Stimulated activated CD4-positive, alpha-beta T cell treated with anti-CD3 and anti-CD28 coated beads, Interleukin-15, amount 100 ng/mL, for 48 hours (primary cell): ENCODE data around the gene ULK4.
"Not testable (repeated sequence)": the region's sequence is repeated elsewhere in the genome, so short reads cannot be mapped to it uniquely, and the experiment has no call there.

Experiments used
- DNase-seq, 2 donors: peaks; one replicate each; pipeline ENCODE4 v3.0.0-alpha.2; 2020; ENCODE audit warnings: low read depth in 2 of 2

Gene ULK4

DNA sequence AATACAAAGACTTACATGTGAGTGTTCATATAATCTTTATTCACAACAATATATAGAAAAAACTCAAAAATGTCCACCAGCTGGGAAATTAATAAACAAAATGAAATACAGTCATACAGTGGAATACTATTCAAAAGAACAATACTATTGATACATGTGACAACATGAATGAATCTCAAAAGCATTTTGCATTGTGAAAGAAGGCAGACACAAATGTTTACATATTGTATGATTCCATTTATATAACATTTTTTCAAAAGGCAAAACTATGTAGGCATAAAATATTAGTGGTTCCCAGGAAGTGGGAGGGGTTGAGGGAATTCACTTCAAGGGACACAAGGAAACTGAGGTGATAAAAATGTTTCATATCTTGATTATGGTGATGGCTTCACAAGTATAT is 459.4 kb downstream of the ULK4 start:
- DNase-seq: no peak

DNA sequence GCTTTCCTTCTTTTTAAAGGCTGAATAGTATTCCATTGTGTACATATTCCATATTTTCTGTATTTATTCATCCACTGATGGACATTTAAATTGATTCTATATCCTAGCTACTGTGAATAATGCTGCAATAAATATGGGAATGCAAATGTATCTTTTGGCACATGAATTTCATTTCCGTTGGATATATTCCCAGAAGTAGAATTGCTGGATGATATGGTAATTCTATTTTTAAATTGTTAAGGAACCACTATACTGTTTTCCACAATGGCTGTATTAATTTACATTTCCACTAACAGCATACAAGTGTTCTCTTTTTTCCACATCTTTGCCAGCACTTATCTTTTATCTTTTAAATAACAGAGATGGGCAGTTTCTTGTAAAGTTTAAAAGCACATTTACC is 459.9 kb downstream of the ULK4 start:
- DNase-seq: no peak

DNA sequence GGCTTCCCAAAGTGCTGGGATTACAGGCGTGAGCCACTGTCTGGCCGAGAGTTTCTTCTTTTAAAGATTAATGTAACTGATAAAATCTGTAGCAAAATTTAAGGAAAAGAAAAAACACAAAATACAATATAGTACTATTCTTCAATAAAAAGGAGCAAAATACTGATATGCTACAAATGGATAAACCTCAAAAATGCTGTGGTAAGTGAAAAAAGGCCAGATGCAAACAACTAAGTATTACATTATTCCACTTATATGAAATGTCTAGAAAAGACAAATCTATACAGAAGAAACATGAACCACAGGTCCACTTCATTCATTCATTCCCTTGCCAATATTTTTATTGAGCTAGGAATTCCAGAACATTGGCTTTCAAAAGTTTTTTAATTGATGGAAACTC is 463.1 kb downstream of the ULK4 start:
- no peak for DNase-seq

DNA sequence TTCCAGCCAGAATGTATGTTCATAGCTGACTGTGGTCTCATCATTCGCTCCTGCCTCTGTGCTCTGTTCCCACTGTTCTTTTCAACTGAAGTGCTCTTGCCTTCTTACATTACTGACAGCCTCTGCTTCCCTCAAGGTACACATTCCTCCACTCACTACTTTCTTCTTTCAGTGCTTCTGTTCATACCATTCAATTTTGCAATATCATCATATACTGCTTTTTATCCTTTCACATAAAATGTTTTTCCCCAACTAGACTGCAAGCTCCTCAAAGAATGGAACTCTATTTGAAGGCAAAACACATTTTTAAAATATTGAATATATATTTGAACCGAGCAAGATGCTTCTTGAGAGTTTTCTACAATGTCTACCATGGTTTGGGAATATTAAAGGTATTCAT is 471.5 kb downstream of the ULK4 start:
- DNase-seq: no peak

DNA sequence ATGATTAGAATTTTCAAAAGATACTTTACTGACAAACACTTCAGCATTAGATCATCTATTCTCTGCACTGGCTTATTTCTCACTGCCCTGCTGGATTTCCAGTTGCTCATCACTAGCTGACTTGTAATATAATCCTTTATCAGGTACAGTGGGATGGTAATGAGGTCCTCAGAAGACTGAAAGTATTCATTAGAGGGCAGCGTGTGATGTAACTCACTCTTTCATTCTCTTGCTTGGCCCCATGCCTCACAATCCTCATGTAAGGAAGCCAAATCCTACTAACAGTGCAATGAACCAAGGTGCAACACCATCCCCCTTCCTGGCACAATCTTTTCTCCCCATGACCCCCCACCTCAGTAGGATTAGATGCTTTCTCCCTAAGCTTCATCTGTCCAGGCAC is 472.7 kb downstream of the ULK4 start:
- DNase-seq: no peak

DNA sequence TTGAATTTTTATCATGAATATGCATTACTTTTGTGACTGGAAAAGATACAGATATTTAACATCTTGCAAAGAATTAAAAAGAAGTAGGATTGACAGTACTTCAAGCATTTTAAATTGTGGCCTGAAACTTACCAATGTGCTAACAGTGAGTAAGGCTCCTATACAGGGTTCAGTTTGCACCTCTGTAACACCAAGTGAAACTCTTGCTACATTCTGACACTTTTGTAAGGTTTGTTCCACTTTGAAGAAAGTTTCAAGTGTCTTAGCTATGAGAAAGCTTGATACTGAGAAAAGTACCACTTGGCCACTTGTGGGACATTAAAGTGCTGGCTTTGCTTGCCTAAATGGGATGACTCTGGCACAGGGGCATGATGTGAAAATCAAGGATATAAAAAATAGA is 473.4 kb downstream of the ULK4 start:
- DNase-seq: no peak

DNA sequence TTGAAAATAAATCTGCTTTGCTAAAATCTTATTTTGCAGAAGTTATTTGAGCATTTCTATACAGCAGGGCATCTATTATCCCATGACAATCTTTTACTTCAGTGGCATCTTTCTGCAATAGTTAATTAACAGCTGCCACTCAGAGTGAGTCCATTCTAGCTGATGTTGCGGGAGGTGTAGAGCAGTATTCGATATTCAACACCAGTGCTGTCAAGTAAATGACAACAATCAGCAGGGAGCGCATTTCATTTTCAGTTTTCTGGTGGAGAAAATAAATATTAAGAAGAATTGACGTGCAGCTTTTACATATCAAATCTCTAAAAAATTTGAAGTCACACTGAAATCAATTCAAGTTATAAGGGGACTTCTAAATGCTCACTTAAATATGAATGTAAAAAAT is 476.4 kb downstream of the ULK4 start:
- DNase-seq: no peak

DNA sequence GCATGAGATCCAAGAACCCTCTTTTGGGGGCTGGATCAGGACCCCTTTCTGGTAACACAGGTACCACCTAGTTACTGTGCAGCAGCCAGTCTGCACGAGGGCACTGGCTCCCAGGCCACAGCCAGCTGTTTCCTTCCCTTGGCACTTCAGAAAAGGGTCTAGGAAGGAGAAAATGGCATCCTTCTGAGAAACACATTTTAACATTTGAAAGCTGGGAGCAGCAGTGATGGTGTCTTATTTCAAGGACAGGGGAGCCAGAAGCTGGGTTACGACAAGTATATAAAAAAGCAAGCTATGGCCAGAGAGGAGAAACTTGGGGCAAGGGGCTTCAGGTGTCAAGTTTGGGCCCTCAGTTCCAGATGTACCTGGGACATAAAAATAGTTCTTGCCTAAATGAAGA is 479.8 kb downstream of the ULK4 start:
- DNase-seq: no peak

DNA sequence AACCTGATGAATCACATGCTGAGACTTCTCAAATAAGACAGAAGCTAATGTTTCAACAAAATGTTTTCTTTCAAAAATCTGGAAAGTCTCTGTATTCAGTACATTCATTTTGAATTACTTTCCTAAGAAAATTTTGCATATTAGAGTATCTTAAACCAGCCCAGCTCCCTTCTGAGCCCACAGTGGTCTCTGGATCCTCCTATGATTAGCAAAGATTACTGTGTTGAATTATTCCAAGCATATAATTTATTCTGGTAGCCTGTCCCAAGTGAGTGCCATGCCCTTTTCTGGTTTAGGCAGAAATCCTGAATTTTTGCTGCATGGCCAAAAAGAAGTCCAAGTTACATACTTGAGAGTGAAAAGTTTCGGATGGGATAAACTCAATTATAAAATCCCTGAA is 483.6 kb downstream of the ULK4 start:
- no peak for DNase-seq

DNA sequence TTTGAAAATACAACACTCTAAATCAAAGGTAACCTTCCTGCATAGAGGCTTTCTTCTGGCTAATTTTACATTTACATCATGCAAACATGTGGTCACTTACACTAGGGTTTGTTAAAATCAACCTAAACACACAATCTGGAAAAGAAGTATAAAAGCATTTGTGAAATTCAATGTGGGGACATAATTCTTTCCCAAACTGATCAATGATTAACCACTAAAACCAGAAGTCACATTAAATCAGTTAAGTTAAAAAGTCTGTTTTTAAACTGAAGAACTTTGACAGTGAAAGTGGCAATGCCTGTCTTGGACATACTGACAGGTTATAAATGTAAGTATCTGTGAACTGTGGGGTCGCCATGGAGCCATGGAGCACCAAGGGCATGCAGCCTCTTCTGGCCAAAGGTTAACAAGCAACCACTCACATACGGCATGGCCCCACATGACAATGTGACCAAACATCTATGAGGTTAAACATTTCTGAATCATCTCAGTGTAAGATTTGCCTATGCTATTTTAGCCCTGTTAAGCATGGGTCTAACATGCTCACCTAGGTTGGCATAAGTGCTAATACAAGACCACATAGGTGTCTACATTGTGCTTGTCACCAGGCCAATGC is 484.4 kb downstream of the ULK4 start:
- DNase-seq: no peak

DNA sequence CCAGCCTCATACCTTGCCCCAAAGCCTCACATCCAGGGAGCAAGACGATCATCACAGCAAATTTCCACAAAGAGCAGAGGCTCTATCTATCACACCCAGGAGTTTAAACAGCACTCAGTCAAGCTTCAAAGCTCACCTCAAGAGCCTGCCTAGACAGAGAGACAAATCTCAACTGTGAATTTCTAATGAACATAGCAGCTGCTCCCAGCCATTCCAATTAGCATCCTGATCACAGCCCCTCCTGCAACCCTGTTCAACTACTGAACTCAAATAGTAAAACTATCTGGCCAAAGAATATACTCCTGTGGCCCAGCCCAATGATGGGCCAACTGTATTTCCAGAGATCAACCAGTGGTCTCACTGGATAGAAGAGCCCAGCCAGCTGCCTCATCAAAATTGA is 492.8 kb downstream of the ULK4 start:
- DNase-seq: no peak

DNA sequence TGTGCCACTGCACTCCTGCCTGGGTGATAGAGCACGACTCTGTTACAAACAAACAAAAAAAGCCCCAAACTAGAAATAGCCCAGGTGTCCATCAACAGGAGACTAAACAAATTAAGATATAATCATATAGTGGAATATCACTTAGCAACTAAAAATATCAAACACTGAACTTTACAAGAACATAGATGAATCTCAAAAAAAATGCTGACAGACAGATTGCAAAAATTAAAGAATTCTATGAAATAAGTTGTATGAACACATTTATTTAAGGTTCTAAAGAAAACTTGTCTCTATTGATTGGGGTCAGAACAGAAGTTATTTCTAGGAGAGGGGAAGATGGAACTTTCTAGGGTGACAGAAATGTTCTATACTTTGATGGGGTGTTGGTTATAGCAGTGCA is 494.4 kb downstream of the ULK4 start:
- no peak for DNase-seq

DNA sequence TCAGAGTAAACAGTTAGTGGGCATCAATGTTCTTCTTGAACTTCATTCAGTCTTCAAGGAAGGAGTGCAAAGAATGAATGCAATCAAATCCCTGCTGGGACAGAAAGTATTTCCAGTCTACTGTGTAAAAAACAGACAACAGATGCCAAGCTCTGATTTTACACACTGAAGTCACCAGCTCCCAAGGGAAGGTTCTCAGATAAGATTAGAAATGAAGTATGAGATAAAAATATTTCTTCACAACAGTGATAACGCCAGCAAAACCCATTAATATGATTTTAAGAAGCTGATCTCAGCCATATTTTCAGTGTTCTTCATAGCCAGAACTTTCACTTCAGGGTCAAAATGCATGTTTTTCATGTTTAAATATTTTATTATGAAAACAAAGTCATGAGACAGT is 497.0 kb downstream of the ULK4 start:
- no peak for DNase-seq

DNA sequence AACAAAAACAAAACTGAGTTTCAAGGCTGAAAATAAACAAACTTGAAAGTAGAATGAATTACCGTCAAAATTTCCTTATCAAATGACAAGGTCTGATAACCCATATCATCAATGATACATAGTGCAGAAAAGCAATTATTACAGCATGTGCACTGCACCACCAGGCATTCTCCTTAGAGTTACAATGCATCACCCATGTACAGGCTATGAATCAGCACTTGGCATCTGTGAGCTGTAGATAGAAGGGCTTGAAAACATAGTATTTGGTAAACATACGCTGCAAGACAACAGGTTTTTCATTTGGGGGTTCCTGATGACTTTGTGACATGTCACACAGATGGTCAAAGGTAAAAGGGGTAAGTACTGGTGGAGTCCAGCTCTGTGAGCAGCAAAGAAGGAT is 497.5 kb downstream of the ULK4 start:
- no peak for DNase-seq

DNA sequence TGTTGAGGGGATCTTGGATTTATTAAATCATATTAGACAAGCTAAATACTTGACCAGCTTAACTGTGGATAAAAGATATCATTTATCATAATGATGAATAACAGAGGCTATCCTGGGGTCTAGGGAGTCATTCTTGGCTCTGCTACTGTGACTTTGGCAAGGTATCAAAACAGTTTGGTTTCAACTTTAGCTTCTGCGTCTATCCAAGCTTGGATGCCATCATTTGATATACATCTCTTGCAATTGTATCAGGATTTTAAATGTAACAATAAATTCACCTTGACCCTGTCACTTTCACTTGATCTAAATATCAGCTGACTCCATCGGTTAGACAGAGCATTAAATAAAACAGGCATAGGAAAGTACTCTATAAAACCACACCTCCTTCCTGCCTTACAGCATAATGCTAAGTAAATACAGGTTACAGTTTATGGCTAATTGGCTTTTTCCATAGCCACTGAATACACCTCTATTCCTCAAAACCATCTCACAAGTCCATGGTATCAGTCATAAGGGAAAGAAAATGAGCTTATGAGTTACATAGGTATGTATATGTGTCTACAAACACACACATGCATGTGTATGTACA is 499.7 kb downstream of the ULK4 start:
- DNase-seq: no peak

DNA sequence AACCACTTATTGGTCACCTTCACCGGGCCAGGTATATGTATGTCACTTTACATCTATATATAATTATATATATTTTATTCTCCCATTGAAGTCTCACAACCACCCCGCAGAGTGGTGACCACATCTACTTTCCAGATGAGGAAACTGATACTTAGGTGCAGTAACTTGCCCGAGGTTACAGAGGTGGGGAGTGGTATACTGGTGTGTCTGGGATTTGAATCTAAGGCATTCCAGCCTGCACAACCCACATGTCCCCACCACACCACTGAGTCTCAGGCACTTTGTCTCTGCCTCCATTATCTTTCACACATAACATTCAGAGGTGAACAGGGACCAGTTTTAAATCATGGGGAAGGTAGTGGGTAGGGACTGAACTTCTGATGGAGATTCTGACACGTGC is 501.2 kb downstream of the ULK4 start:
- no peak for DNase-seq

DNA sequence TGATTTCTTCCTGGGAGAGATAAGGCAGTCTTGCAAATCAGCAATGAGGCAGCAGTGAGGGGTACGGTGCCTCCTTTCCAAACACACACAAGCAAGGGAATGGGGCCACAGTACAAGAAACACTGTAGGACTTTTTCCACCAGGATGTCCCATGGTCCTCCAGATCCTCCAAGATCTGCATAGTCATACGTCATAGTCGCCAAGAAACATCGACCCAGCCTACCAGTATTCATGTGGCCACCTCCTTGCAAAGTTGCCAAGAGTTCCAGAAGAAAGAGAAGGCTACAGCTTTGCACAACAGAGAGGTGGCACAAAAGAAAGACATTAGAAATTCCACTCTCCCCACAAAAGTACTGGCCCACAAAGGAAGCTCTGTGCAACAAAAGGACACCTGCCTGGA is 504.7 kb downstream of the ULK4 start:
- DNase-seq: no peak

DNA sequence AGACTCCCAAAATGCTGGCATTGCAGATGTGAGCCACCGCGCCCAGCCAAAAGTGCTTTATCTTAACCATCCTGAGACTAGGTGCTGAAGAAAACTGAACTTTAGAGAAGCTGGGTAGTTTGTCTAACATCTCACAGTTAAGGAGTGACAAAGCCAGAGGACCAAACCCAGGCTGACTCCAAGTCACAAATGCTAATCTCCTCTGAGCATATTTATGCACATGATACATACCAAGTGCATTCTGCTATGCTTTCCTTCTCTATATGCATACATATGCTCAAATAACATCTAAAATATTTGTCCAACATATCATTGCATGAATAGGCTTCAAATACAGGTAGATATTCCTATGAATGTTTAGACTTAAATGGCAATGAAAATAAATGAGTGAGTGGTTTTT is 505.7 kb downstream of the ULK4 start:
- no peak for DNase-seq

DNA sequence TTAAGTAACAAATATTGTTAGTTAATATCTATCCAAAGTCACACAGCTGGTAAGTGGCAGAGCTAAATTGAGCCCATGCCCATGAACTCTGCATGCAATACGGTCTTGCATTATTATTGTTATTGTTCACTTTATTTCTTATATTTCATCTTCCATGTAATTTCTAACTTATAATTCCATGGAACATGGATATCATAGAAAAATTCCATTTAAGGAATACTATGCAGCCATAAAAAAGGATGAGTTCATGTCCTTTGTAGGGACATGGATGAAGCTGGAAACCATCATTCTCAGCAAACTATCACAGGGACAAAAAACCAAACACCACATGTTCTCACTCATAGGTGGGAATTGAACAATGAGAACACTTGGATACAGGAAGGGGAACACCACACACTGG is 508.3 kb downstream of the ULK4 start:
- not testable (repeated sequence) for DNase-seq

DNA sequence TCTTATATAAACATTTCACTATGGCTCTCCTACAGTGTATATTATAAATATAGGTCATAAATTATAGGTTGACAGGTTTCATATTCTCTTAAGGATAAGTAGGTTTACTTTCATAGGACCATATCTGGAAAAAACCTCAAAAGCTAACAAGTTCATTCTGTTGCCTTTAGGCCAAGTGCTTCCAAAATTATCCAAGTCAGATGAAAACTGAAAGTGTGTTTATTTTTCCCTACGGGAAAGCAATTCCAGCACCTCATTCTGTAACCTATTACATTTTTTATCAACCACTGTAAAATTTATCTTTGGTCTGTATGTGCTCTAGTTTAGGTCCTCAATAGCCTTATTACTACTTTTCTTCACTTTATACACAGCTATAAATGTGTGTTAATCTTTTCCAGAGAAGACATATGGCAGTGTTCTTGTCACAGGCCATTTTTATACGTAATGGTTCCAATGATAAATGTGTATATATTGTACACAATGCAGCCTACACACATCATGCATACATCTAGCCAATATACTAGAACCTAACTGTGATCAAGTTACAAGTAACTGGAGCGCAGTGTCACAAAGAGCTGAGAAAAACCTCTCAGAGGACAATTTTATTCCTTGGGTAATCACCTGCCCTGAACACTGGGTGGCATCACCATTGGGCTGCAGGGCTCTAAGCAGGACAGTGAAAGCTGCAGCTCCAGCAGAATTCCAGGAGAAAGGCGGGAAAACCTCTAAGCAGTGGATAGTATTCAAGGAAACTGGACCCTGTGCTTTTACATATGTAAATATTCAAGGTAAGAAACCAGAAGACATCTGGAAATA is 511.3 kb downstream of the ULK4 start:
- no peak for DNase-seq

DNA sequence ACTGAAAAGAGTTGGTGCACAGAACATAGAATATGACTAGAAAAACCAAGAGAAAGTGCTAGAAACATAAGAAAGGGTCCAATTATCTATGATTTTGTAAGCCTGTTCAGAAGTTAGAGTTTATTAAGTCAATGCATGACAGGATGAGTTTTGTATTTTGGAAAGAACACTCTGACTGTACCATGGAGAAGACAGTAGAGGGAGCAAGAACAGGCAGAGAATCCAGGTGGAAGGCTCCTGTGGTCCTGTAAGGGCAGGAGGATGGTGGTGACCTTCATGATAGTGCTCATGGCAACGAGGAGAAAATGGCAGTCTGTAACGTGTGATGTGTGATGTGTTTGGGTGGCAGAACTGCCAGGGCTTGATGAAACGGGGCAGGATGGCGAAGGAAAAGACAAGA is 513.5 kb downstream of the ULK4 start:
- DNase-seq: no peak

DNA sequence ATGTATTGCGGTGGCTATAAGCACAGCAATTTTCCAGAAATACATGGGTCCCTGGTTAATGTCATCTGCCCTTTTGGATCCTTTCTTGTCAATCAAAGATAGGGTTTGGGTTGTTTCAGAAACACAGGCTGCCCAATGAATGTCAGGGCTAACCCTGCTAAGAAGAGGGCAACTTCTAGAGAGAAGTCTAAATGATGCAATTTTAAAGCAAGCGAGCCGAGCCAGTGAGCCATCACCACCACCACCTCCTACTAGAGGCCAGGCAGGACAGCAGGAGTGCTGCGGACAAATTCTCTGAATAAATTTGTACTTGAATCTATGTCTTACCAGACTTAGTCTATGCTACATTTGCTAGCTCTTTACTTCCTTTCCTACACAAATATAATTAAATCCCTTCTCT is 514.2 kb downstream of the ULK4 start:
- DNase-seq: no peak

DNA sequence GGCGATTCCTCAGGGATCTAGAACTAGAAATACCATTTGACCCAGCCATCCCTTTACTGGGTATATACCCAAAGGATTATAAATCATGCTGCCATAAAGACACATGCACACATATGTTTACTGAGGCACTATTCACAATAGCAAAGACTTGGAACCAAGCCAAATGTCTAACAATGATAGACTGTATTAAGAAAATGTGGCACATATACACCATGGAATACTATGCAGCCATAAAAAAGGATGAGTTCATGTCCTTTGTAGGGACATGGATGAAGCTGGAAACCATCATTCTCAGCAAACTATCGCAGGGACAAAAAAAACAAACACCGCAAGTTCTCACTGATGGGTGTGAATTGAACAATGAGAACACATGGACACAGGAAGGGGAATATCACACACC is 515.6 kb downstream of the ULK4 start:
- DNase-seq: not testable (repeated sequence)
